Endothelial cell (in vitro differentiated cells): Measurements from ENCODE around the gene MON1B. TPM values are rescaled to one million over a fixed set of nuclear protein-coding genes. Genes with fewer than 3 reads are reported as not detected.
"Not testable (repeated sequence)": the region's sequence is repeated elsewhere in the genome, so short reads cannot be mapped to it uniquely, and the experiment has no call there.

Source experiments
- DNase-seq: peaks from one replicate; pipeline ENCODE4 v3.0.0; 2021; ENCODE audit warnings: low spot score
- H3K27ac Mint-ChIP-seq: one replicate; pipeline ENCODE4 v1.8.0; 2021; ENCODE audit warnings: mixed read lengths, inconsistent platforms; ENCODE audit not compliant: unreplicated experiment
- H3K27me3 Mint-ChIP-seq: one replicate; pipeline ENCODE4 v1.8.0; 2021; ENCODE audit warnings: mild to moderate bottlenecking, moderate library complexity, mixed read lengths, inconsistent platforms; ENCODE audit not compliant: unreplicated experiment
- H3K36me3 Mint-ChIP-seq: one replicate; pipeline ENCODE4 v1.8.0; 2021; ENCODE audit warnings: mild to moderate bottlenecking, low read depth, mixed read lengths, inconsistent platforms; ENCODE audit not compliant: unreplicated experiment
- H3K4me1 Mint-ChIP-seq: one replicate; pipeline ENCODE4 v1.8.0; 2021; ENCODE audit warnings: mild to moderate bottlenecking, mixed read lengths, inconsistent platforms; ENCODE audit not compliant: unreplicated experiment
- H3K4me3 Mint-ChIP-seq: one replicate; pipeline ENCODE4 v1.8.0; 2021; ENCODE audit warnings: mild to moderate bottlenecking, mixed read lengths, inconsistent platforms; ENCODE audit not compliant: unreplicated experiment
- H3K9me3 Mint-ChIP-seq: one replicate; pipeline ENCODE4 v1.8.0; 2021; ENCODE audit warnings: mixed read lengths, inconsistent platforms; ENCODE audit not compliant: unreplicated experiment
- CTCF ChIP-seq: fragments of 200-600 bp; sonication (generic); IDR thresholded peaks from one replicate; pipeline ENCODE4 v1.5.0; 2021; ENCODE audit warnings: antibody characterized with exemption; ENCODE audit not compliant: unreplicated experiment
- total RNA-seq: library from RNA; stranded (reverse); fragmentation: NEBNext Ultra II Directional; extraction: Animal tissue kit (Norgen Biotek cat#: 25700); gene quantifications from one replicate; pipeline ENCODE4 v1.2.1, GENCODE V29; 2021; ENCODE audit not compliant: unreplicated experiment

The MON1B gene
- total RNA-seq, 1 donor from 2014 or later = 35.6 TPM

GRCh38 chr16:77238593-77238992, 47.6 kb downstream of the MON1B start:
- Mint-ChIP-seq H3K36me3 (no peaks in the 10 kb centered on the region), H3K4me3 (no peak overlapping the region), H3K9me3 (no peaks in the 10 kb centered on the region), H3K4me1 (peaks cover 4% of the 10 kb centered on the region), H3K27me3 (no peaks in the 10 kb centered on the region), H3K27ac (no peak overlapping the region)
- no peak for DNase-seq
- no peak for TF ChIP-seq CTCF

- H3K4me1 Mint-ChIP-seq, H3K27me3 Mint-ChIP-seq, H3K36me3 Mint-ChIP-seq, H3K9me3 Mint-ChIP-seq, H3K4me3 Mint-ChIP-seq, DNase-seq, H3K27ac Mint-ChIP-seq: not testable (repeated sequence)
Measured at GRCh38 chr16:77242471-77242870, 51.5 kb downstream of the MON1B start.

GRCh38 chr16:77246150-77246549, 55.2 kb downstream of the MON1B start:
- H3K36me3 Mint-ChIP-seq = no peaks in the 10 kb centered on the region
- no peak for TF ChIP-seq CTCF

GRCh38 chr16:77250400-77250799, 59.4 kb downstream of the MON1B start:
- DNase-seq = no peak
- H3K27me3 Mint-ChIP-seq = peaks cover 5% of the 10 kb centered on the region
- H3K27ac Mint-ChIP-seq = no peak overlapping the region
- no peak for TF ChIP-seq CTCF
- no peaks in the 10 kb centered on the region for H3K4me1 Mint-ChIP-seq
- H3K4me3 Mint-ChIP-seq = no peak overlapping the region
- H3K9me3 Mint-ChIP-seq = no peaks in the 10 kb centered on the region
- no peaks in the 10 kb centered on the region for H3K36me3 Mint-ChIP-seq

More at GRCh38 chr16:77246150-77246549, 55.2 kb downstream of the MON1B start:
- DNase-seq = no peak
- H3K9me3 Mint-ChIP-seq = no peaks in the 10 kb centered on the region
- no peak overlapping the region for H3K27ac Mint-ChIP-seq
- no peaks in the 10 kb centered on the region for H3K4me1 Mint-ChIP-seq
- no peaks in the 10 kb centered on the region for H3K27me3 Mint-ChIP-seq
- no peak overlapping the region for H3K4me3 Mint-ChIP-seq

Other genes with a start within 250 kb of the MON1B start
- 2.5 TPM for gene SYCE1L, start 8.2 kb downstream of the MON1B start, total RNA-seq
- gene ADAMTS18, start 243.8 kb downstream of the MON1B start, total RNA-seq = 0.69 TPM